SK-N-MC (cell line): Measurements from ENCODE around the gene TELO2.
"Not testable (repeated sequence)": the region's sequence is repeated elsewhere in the genome, so short reads cannot be mapped to it uniquely, and the experiment has no call there.

Experiments used
- DNase-seq: peaks from one replicate; pipeline ENCODE4 v3.0.0-alpha.2; 2011; ENCODE audit warnings: low read depth, low spot score
- H3K27ac ChIP-seq: fragments of 200-600 bp; sonication (generic); 2 replicates; pipeline ENCODE4 v1.5.1; 2016; ENCODE audit warnings: mixed run types
- H3K36me3 ChIP-seq: fragments of 200-600 bp; sonication (generic); 2 replicates; pipeline ENCODE4 v1.6.1; 2017; ENCODE audit warnings: antibody characterized with exemption, low read length, mixed read lengths; ENCODE audit not compliant: insufficient read depth
- H3K4me3 ChIP-seq: fragments of 200-600 bp; sonication (generic); 2 replicates; pipeline ENCODE4 v1.5.1; 2016
- H3K9ac ChIP-seq: fragments of 200-600 bp; sonication (generic); 2 replicates; pipeline ENCODE4 v1.8.0; 2017; ENCODE audit warnings: mixed run types, mixed read lengths; ENCODE audit not compliant: insufficient read length
- H3K9me3 ChIP-seq: fragments of 200-600 bp; sonication (generic); 2 replicates; pipeline ENCODE4 v1.6.1; 2017; ENCODE audit warnings: low read depth, mild to moderate bottlenecking, antibody characterized with exemption, low read length, moderate library complexity, mixed read lengths
- EZH2 ChIP-seq: fragments of 200-600 bp; sonication (generic); IDR thresholded peaks from one replicate; pipeline ENCODE4 v1.6.1; 2017; ENCODE audit warnings: antibody characterized with exemption
- FOXP2 ChIP-seq: optimal IDR thresholded peaks from 2 replicates; pipeline ENCODE3; 2011; ENCODE audit warnings: mild to moderate bottlenecking, moderate library complexity; ENCODE audit not compliant: insufficient read depth; ENCODE audit errors: extremely low read length, control extremely low read depth
- POLR2AphosphoS5 ChIP-seq: IDR thresholded peaks from 2 replicates; pipeline ENCODE4 v1.6.1; 2012; ENCODE audit warnings: mild to moderate bottlenecking, low read depth, low read length, borderline replicate concordance

The TELO2 gene

GRCh38 chr16:1470481-1471251, 22.5 kb upstream of the TELO2 start:
- Histone ChIP-seq H3K36me3 (no peaks in the 10 kb centered on the region), H3K4me3 (no peak overlapping the region), H3K9ac (no peak overlapping the region), H3K9me3 (no peaks in the 10 kb centered on the region), H3K27ac (no peak overlapping the region)
- DNase-seq, result no peak
- TF ChIP-seq POLR2AphosphoS5 (no peak), FOXP2 (no peak), EZH2 (no peak)

- Histone ChIP-seq H3K36me3 (no peaks in the 10 kb centered on the region), H3K9me3 (no peaks in the 10 kb centered on the region), H3K9ac (no peak overlapping the region), H3K4me3 (no peak overlapping the region), H3K27ac (no peak overlapping the region)
- DNase-seq, result no peak
- TF ChIP-seq EZH2 (no peak), POLR2AphosphoS5 (no peak), FOXP2 (no peak)
Observed at GRCh38 chr16:1471569-1472194, 21.5 kb upstream of the TELO2 start.

GRCh38 chr16:1472974-1473373, 20.2 kb upstream of the TELO2 start:
- Histone ChIP-seq H3K9ac (no peak overlapping the region), H3K27ac (no peak overlapping the region), H3K9me3 (no peaks in the 10 kb centered on the region), H3K36me3 (no peaks in the 10 kb centered on the region), H3K4me3 (no peak overlapping the region)
- DNase-seq, result no peak
- TF ChIP-seq POLR2AphosphoS5, result no peak

- Histone ChIP-seq H3K4me3 (peak overlapping the region; percentile 91), H3K36me3 (no peaks in the 10 kb centered on the region), H3K9ac (peak overlapping the region; percentile 99), H3K27ac (0 out of 2 replicates have a peak overlapping the region, but pooled peaks have one; percentile 36), H3K9me3 (no peaks in the 10 kb centered on the region)
- TF ChIP-seq POLR2AphosphoS5, result no peak
- no peak for TF ChIP-seq EZH2
- TF ChIP-seq FOXP2, result no peak
- no peak for DNase-seq
Observed at GRCh38 chr16:1474082-1474795, 18.9 kb upstream of the TELO2 start.

GRCh38 chr16:1474796-1475551, 18.2 kb upstream of the TELO2 start, which contains the start of gene CLCN7:
Gene CLCN7 (minus strand): TSS chr16:1475028. CDS start chr16:1474974, 54 bp downstream.
- Histone ChIP-seq H3K9me3 (no peaks in the 10 kb centered on the region), H3K4me3 (peak within 1 kb of the TSS; percentile 91), H3K36me3 (no peaks in the 10 kb centered on the region), H3K27ac (peak within 1 kb of the TSS; percentile 88), H3K9ac (peak within 1 kb of the TSS; percentile 99)
- DNase-seq, result no peak
- TF ChIP-seq EZH2, result no peak
- peak; percentile 47 for TF ChIP-seq FOXP2
- peak; percentile 80 for TF ChIP-seq POLR2AphosphoS5

- no peak for DNase-seq
- Histone ChIP-seq H3K27ac (peak overlapping the region; percentile 88), H3K4me3 (peak overlapping the region; percentile 91), H3K9ac (peak overlapping the region; percentile 99), H3K9me3 (no peaks in the 10 kb centered on the region), H3K36me3 (no peaks in the 10 kb centered on the region)
- TF ChIP-seq POLR2AphosphoS5 (no peak), EZH2 (no peak), FOXP2 (no peak)
Observed at GRCh38 chr16:1475552-1476114, 17.5 kb upstream of the TELO2 start.

GRCh38 chr16:1477033-1477432, 16.1 kb upstream of the TELO2 start:
- no peak overlapping the region for H3K4me3 ChIP-seq
- no peak for DNase-seq

GRCh38 chr16:1478937-1479336, 14.2 kb upstream of the TELO2 start:
- H3K4me3 ChIP-seq, H3K27ac ChIP-seq, H3K36me3 ChIP-seq, DNase-seq, H3K9me3 ChIP-seq, H3K9ac ChIP-seq: not testable (repeated sequence)

More at GRCh38 chr16:1477033-1477432, 16.1 kb upstream of the TELO2 start:
- no peaks in the 10 kb centered on the region for H3K9me3 ChIP-seq
- no peak overlapping the region for H3K9ac ChIP-seq
- H3K27ac ChIP-seq, result no peak overlapping the region
- no peak for TF ChIP-seq EZH2
- TF ChIP-seq FOXP2, result no peak
- TF ChIP-seq POLR2AphosphoS5, result no peak
- no peaks in the 10 kb centered on the region for H3K36me3 ChIP-seq
